MM.1S (cell line): Measurements from ENCODE around the gene KCNK10.

Experiments
- DNase-seq: peaks from one replicate; pipeline ENCODE4 v3.0.0-alpha.2; 2015
- H2AFZ ChIP-seq: fragments of 300-600 bp; sonication (generic); 2 replicates; pipeline ENCODE4 v1.6.0; 2016; ENCODE audit warnings: antibody characterized with exemption, low read length
- H3F3A ChIP-seq: fragments of 300-600 bp; sonication (generic); 2 replicates; pipeline ENCODE4 v1.6.1; 2016; ENCODE audit warnings: mild to moderate bottlenecking, antibody characterized with exemption, low read length, moderate library complexity, mixed read lengths; ENCODE audit not compliant: insufficient read depth
- H3K27ac ChIP-seq: fragments of 300-600 bp; sonication (generic); 2 replicates; pipeline ENCODE4 v1.5.1; 2016; ENCODE audit warnings: mild to moderate bottlenecking, low read length
- H3K27me3 ChIP-seq: fragments of 300-600 bp; sonication (generic); replicated peaks from 2 replicates; pipeline ENCODE4 v1.6.0; 2016; ENCODE audit warnings: low read length; ENCODE audit not compliant: insufficient read depth
- H3K36me3 ChIP-seq: fragments of 300-600 bp; sonication (generic); replicated peaks from 2 replicates; pipeline ENCODE4 v1.6.1; 2016; ENCODE audit warnings: mild to moderate bottlenecking, low read length, mixed read lengths; ENCODE audit not compliant: insufficient read depth
- H3K4me1 ChIP-seq: fragments of 300-600 bp; sonication (generic); 2 replicates; pipeline ENCODE4 v1.6.1; 2016; ENCODE audit warnings: low read length, mixed read lengths
- H3K4me2 ChIP-seq: fragments of 300-600 bp; sonication (generic); 2 replicates; pipeline ENCODE4 v1.6.0; 2016; ENCODE audit warnings: low read depth, low read length
- H3K4me3 ChIP-seq: fragments of 300-600 bp; sonication (generic); 2 replicates; pipeline ENCODE4 v1.5.1; 2016; ENCODE audit warnings: low read length, mixed read lengths
- H3K79me2 ChIP-seq: fragments of 300-600 bp; sonication (generic); 2 replicates; pipeline ENCODE4 v1.6.1; 2016; ENCODE audit warnings: mixed run types, low read length, mixed read lengths
- H3K9ac ChIP-seq: fragments of 300-600 bp; sonication (generic); 2 replicates; pipeline ENCODE4 v1.6.1; 2016; ENCODE audit warnings: low read length, mixed read lengths
- H3K9me2 ChIP-seq: fragments of 300-600 bp; sonication (generic); replicated peaks from 2 replicates; pipeline ENCODE4 v1.6.1; 2016; ENCODE audit warnings: mild to moderate bottlenecking, low read length, mixed read lengths; ENCODE audit not compliant: insufficient read depth
- H3K9me3 ChIP-seq: fragments of 300-600 bp; sonication (generic); replicated peaks from 2 replicates; pipeline ENCODE4 v1.6.1; 2016; ENCODE audit warnings: mild to moderate bottlenecking, low read length, mixed read lengths; ENCODE audit not compliant: insufficient read depth
- H4K20me1 ChIP-seq: fragments of 300-600 bp; sonication (generic); 2 replicates; pipeline ENCODE4 v1.6.1; 2016; ENCODE audit warnings: mild to moderate bottlenecking, low read length, moderate library complexity, mixed read lengths; ENCODE audit not compliant: insufficient read depth
- CTCF ChIP-seq: fragments of 300-600 bp; sonication (generic); IDR thresholded peaks from 2 replicates; pipeline ENCODE4 v1.5.1; 2016; ENCODE audit warnings: antibody characterized with exemption, low read length, mixed read lengths
- EZH2 ChIP-seq: fragments of 300-600 bp; sonication (generic); optimal IDR thresholded peaks from 2 replicates; pipeline ENCODE3; 2017; ENCODE audit warnings: low read depth, mild to moderate bottlenecking, antibody characterized with exemption, low read length, mixed read lengths
- EZH2phosphoT487 ChIP-seq: fragments of 300-600 bp; sonication (generic); IDR thresholded peaks from 2 replicates; pipeline ENCODE4 v1.6.1; 2018; ENCODE audit warnings: antibody characterized with exemption, low read length

The KCNK10 gene

DNA sequence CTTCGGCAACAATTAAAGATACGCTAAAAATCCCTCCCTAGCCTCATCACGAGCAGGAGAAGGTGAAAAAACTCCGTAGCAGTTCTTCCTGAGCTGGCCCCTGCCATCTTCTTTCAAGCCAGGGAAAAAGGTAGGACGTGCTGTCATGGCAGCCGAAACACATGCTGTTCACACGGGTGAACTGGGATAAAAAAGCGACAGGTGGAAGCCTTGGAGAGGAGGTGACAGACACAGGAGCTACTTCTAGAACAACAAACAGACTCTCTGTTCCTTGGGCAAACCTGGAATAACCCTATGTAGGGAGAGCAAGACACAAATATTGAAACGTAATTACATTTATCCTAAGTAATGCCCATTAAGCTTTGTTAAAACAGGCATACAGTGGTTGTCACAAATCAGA, 81.3 kb downstream of the KCNK10 start:
- TF ChIP-seq CTCF (no peak), EZH2 (no peak), EZH2phosphoT487 (no peak)
- H3K79me2 ChIP-seq = no peaks in the 10 kb centered on the region
- no peaks in the 10 kb centered on the region for H4K20me1 ChIP-seq
- no peaks in the 10 kb centered on the region for H3F3A ChIP-seq
- H3K36me3 ChIP-seq = no peaks in the 10 kb centered on the region
- no peak overlapping the region for H3K4me2 ChIP-seq
- no peak for DNase-seq
- H3K27me3 ChIP-seq = no peaks in the 10 kb centered on the region
- H3K4me1 ChIP-seq = no peaks in the 10 kb centered on the region
- H3K4me3 ChIP-seq = no peak overlapping the region
- no peak overlapping the region for H3K9ac ChIP-seq
- H3K9me2 ChIP-seq = no peaks in the 10 kb centered on the region
- H2AFZ ChIP-seq = no peak overlapping the region
- no peaks in the 10 kb centered on the region for H3K9me3 ChIP-seq
- H3K27ac ChIP-seq = no peak overlapping the region

- Histone ChIP-seq H3K4me3 (no peak overlapping the region), H3K4me1 (no peaks in the 10 kb centered on the region), H3K4me2 (no peak overlapping the region), H3K79me2 (no peaks in the 10 kb centered on the region), H3K9me2 (no peaks in the 10 kb centered on the region), H3K27ac (no peak overlapping the region), H3K36me3 (no peaks in the 10 kb centered on the region), H3K9ac (no peak overlapping the region), H3K27me3 (no peaks in the 10 kb centered on the region), H3K9me3 (no peaks in the 10 kb centered on the region), H2AFZ (no peak overlapping the region), H4K20me1 (no peaks in the 10 kb centered on the region), H3F3A (no peaks in the 10 kb centered on the region)
- DNase-seq = no peak
- no peak for TF ChIP-seq EZH2phosphoT487
- TF ChIP-seq EZH2 = no peak
- TF ChIP-seq CTCF = no peak
These were observed 88.6 kb downstream of the KCNK10 start for GRCh38 chr14:88234442-88234841.

GRCh38 chr14:88233915-88234314, 89.2 kb downstream of the KCNK10 start:
- H3K9ac ChIP-seq = no peak overlapping the region
- H3K36me3 ChIP-seq = no peaks in the 10 kb centered on the region
- H3K4me1 ChIP-seq = no peaks in the 10 kb centered on the region
- no peaks in the 10 kb centered on the region for H3K27me3 ChIP-seq
- no peaks in the 10 kb centered on the region for H3K9me2 ChIP-seq
- DNase-seq = no peak
- TF ChIP-seq EZH2phosphoT487 (no peak), CTCF (0 out of 2 replicates have a peak, but pooled peaks have one; percentile 10), EZH2 (no peak)
- H3K9me3 ChIP-seq = no peaks in the 10 kb centered on the region
- H4K20me1 ChIP-seq = no peaks in the 10 kb centered on the region
- H3F3A ChIP-seq = no peaks in the 10 kb centered on the region
- H2AFZ ChIP-seq = no peak overlapping the region
- no peak overlapping the region for H3K4me2 ChIP-seq
- H3K4me3 ChIP-seq = no peak overlapping the region
- H3K27ac ChIP-seq = no peak overlapping the region
- no peaks in the 10 kb centered on the region for H3K79me2 ChIP-seq
